Measurements from ENCODE around the gene FAT3. TPM values are rescaled to one million over a fixed set of nuclear protein-coding genes. Genes with fewer than 3 reads are reported as not detected.
A peak's percentile ranks its signal among the peaks of the same experiment; 100 is the strongest.

FAT3 gene
- total RNA-seq, 1 donor from 2014 or later = 11.9 TPM

- Mint-ChIP-seq H3K27ac (no peak overlapping the region), H3K4me1 (ENCODE audit: low read depth) (peaks cover 28% of the 10 kb centered on the region), H3K36me3 (ENCODE audit: insufficient read depth) (no peaks in the 10 kb centered on the region), H3K9me3 (ENCODE audit: low read depth) (no peaks in the 10 kb centered on the region), H3K27me3 (peaks cover 49% of the 10 kb centered on the region), H3K4me3 (ENCODE audit: low read depth) (peak overlapping the region; percentile 23)
- no peak for TF ChIP-seq CTCF (IDR thresholded peaks at IDR 0.05; ENCODE audit: unreplicated experiment)
- DNase-seq (ENCODE audit: low spot score, unreplicated experiment) = no peak
Measured at GRCh38 chr11:92227959-92228935, 3.6 kb downstream of the FAT3 start.

- no peak for TF ChIP-seq CTCF (IDR thresholded peaks at IDR 0.05; ENCODE audit: unreplicated experiment)
- H3K27ac Mint-ChIP-seq = no peak overlapping the region
- H3K36me3 Mint-ChIP-seq (ENCODE audit: insufficient read depth) = no peaks in the 10 kb centered on the region
- peaks cover 3% of the 10 kb centered on the region for H3K4me1 Mint-ChIP-seq (ENCODE audit: low read depth)
- H3K27me3 Mint-ChIP-seq = peaks cover 4% of the 10 kb centered on the region
- no peak for DNase-seq (ENCODE audit: low spot score, unreplicated experiment)
- no peaks in the 10 kb centered on the region for H3K9me3 Mint-ChIP-seq (ENCODE audit: low read depth)
- H3K4me3 Mint-ChIP-seq (ENCODE audit: low read depth) = no peak overlapping the region
Measured at GRCh38 chr11:92236856-92237255, 12.2 kb downstream of the FAT3 start.

GRCh38 chr11:92240916-92241315 is 16.3 kb downstream of the FAT3 start:
- Mint-ChIP-seq H3K9me3 (ENCODE audit: low read depth) (no peaks in the 10 kb centered on the region), H3K27me3 (peaks cover 6% of the 10 kb centered on the region), H3K4me1 (ENCODE audit: low read depth) (no peaks in the 10 kb centered on the region), H3K27ac (no peak overlapping the region), H3K36me3 (ENCODE audit: insufficient read depth) (peaks cover 1% of the 10 kb centered on the region), H3K4me3 (ENCODE audit: low read depth) (no peak overlapping the region)
- no peak for TF ChIP-seq CTCF (IDR thresholded peaks at IDR 0.05; ENCODE audit: unreplicated experiment)
- DNase-seq (ENCODE audit: low spot score, unreplicated experiment) = no peak

GRCh38 chr11:92245700-92246271 is 21.2 kb downstream of the FAT3 start:
- Mint-ChIP-seq H3K9me3 (ENCODE audit: low read depth) (no peaks in the 10 kb centered on the region), H3K27ac (no peak overlapping the region), H3K4me3 (ENCODE audit: low read depth) (no peak overlapping the region), H3K4me1 (ENCODE audit: low read depth) (peaks cover 11% of the 10 kb centered on the region), H3K27me3 (peaks cover 3% of the 10 kb centered on the region), H3K36me3 (ENCODE audit: insufficient read depth) (peaks cover 1% of the 10 kb centered on the region)
- no peak for TF ChIP-seq CTCF (IDR thresholded peaks at IDR 0.05; ENCODE audit: unreplicated experiment)
- DNase-seq (ENCODE audit: low spot score, unreplicated experiment) = no peak

GRCh38 chr11:92246630-92247029 is 22.0 kb downstream of the FAT3 start:
- Mint-ChIP-seq H3K4me1 (ENCODE audit: low read depth) (peaks cover 11% of the 10 kb centered on the region), H3K27ac (no peak overlapping the region), H3K36me3 (ENCODE audit: insufficient read depth) (peaks cover 1% of the 10 kb centered on the region), H3K4me3 (ENCODE audit: low read depth) (no peak overlapping the region), H3K27me3 (peaks cover 3% of the 10 kb centered on the region), H3K9me3 (ENCODE audit: low read depth) (no peaks in the 10 kb centered on the region)
- no peak for DNase-seq (ENCODE audit: low spot score, unreplicated experiment)
- TF ChIP-seq CTCF (IDR thresholded peaks at IDR 0.05; ENCODE audit: unreplicated experiment) = no peak

Data from progenitor cell of endocrine pancreas (in vitro differentiated cells).